HCT116 (cell line): ENCODE data around the gene TNS2. TPM values are rescaled to one million over a fixed set of nuclear protein-coding genes. Genes with fewer than 3 reads are reported as not detected.

ENCODE experiments used
- ATAC-seq: fragments of 200-7000 bp; cut with Tn5 transposase; 2 replicates; pipeline ENCODE4 v1.9.1; 2020; ENCODE audit warnings: mild to moderate bottlenecking, moderate library complexity
- BruUV-seq: library from RNA; stranded (reverse); fragments of 400-500 nt; replicated peaks from 2 replicates; lab custom pipeline; 2021; lab: Mats Ljungman, UMichigan
- CTCF ChIA-PET: fragments of 300-600 bp; sonication (Branson Sonifier 250); formaldehyde crosslinking; loops from one replicate; lab custom pipeline; 2021; ENCODE audit warnings: antibody characterized with exemption; lab: Charles Lee
- POLR2A ChIA-PET: fragments of 300-600, 350-600 bp; sonication (Branson Sonifier 250); formaldehyde crosslinking; loops from one replicate; lab custom pipeline; 2021; ENCODE audit warnings: antibody characterized with exemption; lab: Charles Lee
- RAD21 ChIA-PET, 2 experiments: fragments of 300-600 bp; sonication (Branson Sonifier 250); formaldehyde crosslinking; loops; one replicate each; lab custom pipeline; 2023; ENCODE audit warnings: low total read pairs in 2 of 2; ENCODE audit not compliant: uncharacterized antibody in 2 of 2, unreplicated experiment in 2 of 2, low non-redundant PET in 1 of 2; lab: Charles Lee
- DNase-seq: peaks from one replicate; pipeline ENCODE4 v3.0.0-alpha.2; 2010; ENCODE audit warnings: low read depth, low spot score
- H2AFZ ChIP-seq: fragments of 200-600 bp; shearing (Covaris generic), sonication (generic); 2 replicates; pipeline ENCODE4 v1.6.1; 2017; ENCODE audit warnings: low read depth, mixed run types, mixed read lengths, antibody characterized with exemption, low read length; ENCODE audit not compliant: poor library complexity, severe bottlenecking
- H3K27ac ChIP-seq: 2 replicates; pipeline ENCODE4 v1.5.1; 2012; ENCODE audit warnings: low read depth, low read length
- H3K27me3 ChIP-seq: fragments of 200-600 bp; sonication (generic); 2 replicates; pipeline ENCODE4 v1.6.1; 2016; ENCODE audit warnings: mixed run types, low read length, mixed read lengths; ENCODE audit not compliant: insufficient read depth
- H3K36me3 ChIP-seq, 2 experiments: fragments of 200-500 bp in 1 of 2; fragments of 200-600 bp in 1 of 2; sonication (Bioruptor generic) in 1 of 2; sonication (generic) in 1 of 2; 2 replicates each; pipeline versions ENCODE4 v1.5.1 to v1.6.1; 2014 to 2016; ENCODE audit warnings: low read length in 2 of 2, inconsistent platforms in 1 of 2, mixed read lengths in 1 of 2, mixed run types in 1 of 2; ENCODE audit not compliant: insufficient read depth in 2 of 2, control insufficient read depth in 1 of 2
- H3K4me1 ChIP-seq, 2 experiments: fragments of 200-600 bp in 1 of 2; sonication (generic) in 1 of 2; 2 replicates each; pipeline versions ENCODE4 v1.5.1 to v1.6.1; 2012 to 2017; ENCODE audit warnings: low read length in 2 of 2, inconsistent platforms in 1 of 2, mild to moderate bottlenecking in 1 of 2, mixed read lengths in 1 of 2, mixed run types in 1 of 2, moderate library complexity in 1 of 2; ENCODE audit not compliant: insufficient read depth in 2 of 2, control insufficient read depth in 1 of 2
- H3K4me2 ChIP-seq: fragments of 200-600 bp; sonication (generic); 2 replicates; pipeline ENCODE4 v1.6.1; 2017; ENCODE audit warnings: mixed run types, low read length, mixed read lengths
- H3K4me3 ChIP-seq, 2 experiments: fragments of 200-600 bp in 1 of 2; sonication (generic) in 1 of 2; replicated peaks in 1 of 2; 2 replicates each; pipeline ENCODE4 v1.5.1; 2011 to 2016; ENCODE audit warnings: low read length in 2 of 2, control low read depth in 1 of 2, low read depth in 1 of 2, mild to moderate bottlenecking in 1 of 2, mixed read lengths in 1 of 2, mixed run types in 1 of 2
- H3K79me2 ChIP-seq: fragments of 200-600 bp; sonication (generic); 2 replicates; pipeline ENCODE4 v1.6.1; 2017; ENCODE audit warnings: mild to moderate bottlenecking, mixed run types, low read length, moderate library complexity, mixed read lengths; ENCODE audit not compliant: insufficient read depth
- H3K9ac ChIP-seq: fragments of 200-600 bp; sonication (generic); 2 replicates; pipeline ENCODE4 v1.6.1; 2016; ENCODE audit warnings: low read length, mixed read lengths
- H3K9me2 ChIP-seq: fragments of 200-600 bp; sonication (generic), shearing (Covaris generic); 2 replicates; pipeline ENCODE4 v1.6.1; 2017; ENCODE audit warnings: mixed run types, mild to moderate bottlenecking, moderate library complexity; ENCODE audit not compliant: insufficient read depth
- H3K9me3 ChIP-seq, 2 experiments: fragments of 200-500 bp in 1 of 2; fragments of 200-600 bp in 1 of 2; sonication (Bioruptor generic) in 1 of 2; sonication (generic) in 1 of 2; 2 replicates each; pipeline ENCODE4 v1.6.1; 2014 to 2017; ENCODE audit warnings: low read length in 2 of 2, mixed read lengths in 2 of 2, inconsistent platforms in 1 of 2, low read depth in 1 of 2, mild to moderate bottlenecking in 1 of 2, mixed run types in 1 of 2, moderate library complexity in 1 of 2; ENCODE audit not compliant: control insufficient read depth in 1 of 2, insufficient read depth in 1 of 2
- H4K20me1 ChIP-seq: fragments of 200-600 bp; sonication (generic), shearing (Covaris generic); 2 replicates; pipeline ENCODE4 v1.6.1; 2017; ENCODE audit warnings: mixed run types, mild to moderate bottlenecking, moderate library complexity; ENCODE audit not compliant: insufficient read depth
- CTCF ChIP-seq, 3 experiments: fragments of 200-600 bp in 1 of 3; sonication (generic) in 1 of 3; IDR thresholded peaks in 2 of 3; conservative IDR thresholded peaks in 1 of 3; 2 replicates each; pipeline ENCODE4 v1.5.1; 2012 to 2017; ENCODE audit warnings: low read depth in 2 of 3, low read length in 2 of 3, antibody characterized with exemption in 1 of 3, borderline replicate concordance in 1 of 3, control low read depth in 1 of 3, mild to moderate bottlenecking in 1 of 3, mixed read lengths in 1 of 3, mixed run types in 1 of 3, moderate library complexity in 1 of 3; ENCODE audit not compliant: insufficient read depth in 1 of 3
- MAX ChIP-seq: IDR thresholded peaks from 2 replicates; pipeline ENCODE4 v1.6.1; 2012
- POLR2AphosphoS5 ChIP-seq: IDR thresholded peaks from 2 replicates; pipeline ENCODE4 v1.6.1; 2011; ENCODE audit warnings: mild to moderate bottlenecking, low read depth, low read length, moderate library complexity
- SP1 ChIP-seq: IDR thresholded peaks from 2 replicates; pipeline ENCODE4 v1.6.1; 2012; ENCODE audit warnings: low read depth
- YY1 ChIP-seq: IDR thresholded peaks from 2 replicates; pipeline ENCODE4 v1.6.1; 2011; ENCODE audit warnings: low read length, low read depth, moderate library complexity, mild to moderate bottlenecking; ENCODE audit not compliant: insufficient replicate concordance; ENCODE audit errors: extremely low read depth
- intact Hi-C: fragments of 100-400 bp; cut with micrococcal nuclease; formaldehyde crosslinking; loops from 2 replicates; pipeline ENCODE4 v1.10.0; 2022
- total RNA-seq: library from RNA; stranded (reverse); gene quantifications from one replicate; pipeline ENCODE4 v1.2.1, GENCODE V29; 2021; ENCODE audit not compliant: unreplicated experiment

TNS2 gene
- total RNA-seq, 1 experiment from 2014 or later: 25.7 TPM

- Histone ChIP-seq H4K20me1 (no peaks in the 10 kb centered on the region), H3K27me3 (no peaks in the 10 kb centered on the region), H3K9me2 (no peaks in the 10 kb centered on the region), H3K9ac (peak overlapping the region; percentile 88), H3K36me3 (no peaks in the 10 kb centered on the region), H3K27ac (peak overlapping the region; percentile 92), H3K4me2 (peak overlapping the region; percentile 97), H3K4me3 (peak overlapping the region; percentile 11 to 81; a peak in 3 of 4 replicates)
- RAD21 ChIA-PET: interaction anchor here in 1 of 2 experiments (0.6 to 1.0 kb wide), 2 partner anchors 47 to 164 kb away, joined by 3 to 4 read pairs; partner anchors contain the start of gene EIF4B
- ATAC-seq: no peak
- POLR2A ChIA-PET: interaction anchor here (0.6 to 1.9 kb wide), 3 partner anchors 26 to 861 kb away, joined by 4 to 7 read pairs (median 6); partner anchors contain the start of genes KRT80 and SPRYD3
- intact Hi-C loops: no loop called here
- CTCF ChIA-PET: interaction anchor here (0.7 to 3.5 kb wide), 9 partner anchors 8 to 145 kb away, joined by 3 to 36 read pairs (median 4); partner anchors contain the start of gene SPRYD3
- no peak for DNase-seq
- TF ChIP-seq MAX: no peak
- peak; percentile 41; the same call in 1 of the 2 replicates for TF ChIP-seq POLR2AphosphoS5
- TF ChIP-seq, all 23 proteins: peak for 1
- Histone ChIP-seq H3K9me3 (no peaks in the 10 kb centered on the region), H3K79me2 (peaks cover 23% of the 10 kb centered on the region; the same call in 1 of the 2 replicates), H3K4me1 (peaks cover 59 to 75% of the 10 kb centered on the region in 2 experiments), H2AFZ (no peak overlapping the region)
- no TSS peak for BruUV-seq
These were observed 2.8 kb downstream of the TNS2 start for GRCh38 chr12:53052419-53053217.

GRCh38 chr12:53053218-53054111 is 3.6 kb downstream of the TNS2 start:
- peak overlapping the region; percentile 71 to 81 for H3K4me3 ChIP-seq
- intact Hi-C loops: no loop called here
- no peaks in the 10 kb centered on the region for H3K27me3 ChIP-seq
- no peaks in the 10 kb centered on the region for H4K20me1 ChIP-seq
- no peak overlapping the region for H2AFZ ChIP-seq
- H3K9me3 ChIP-seq: no peaks in the 10 kb centered on the region
- peaks cover 50 to 66% of the 10 kb centered on the region in 2 experiments for H3K4me1 ChIP-seq
- RAD21 ChIA-PET: interaction anchor here (0.6 to 1.9 kb wide), 7 partner anchors 12 to 163 kb away, joined by 3 to 9 read pairs (median 4); partner anchors contain the start of gene EIF4B (in 1 of the 2)
- H3K27ac ChIP-seq: peak overlapping the region; percentile 92
- POLR2A ChIA-PET: interaction anchor here (0.6 to 2.4 kb wide), 13 partner anchors 8 to 862 kb away, joined by 3 to 14 read pairs (median 4); partner anchors contain the start of genes EIF4B, KRT8, KRT80 and SPRYD3
- H3K79me2 ChIP-seq: peaks cover 23% of the 10 kb centered on the region; the same call in 1 of the 2 replicates
- no peaks in the 10 kb centered on the region for H3K36me3 ChIP-seq
- TSS peak; percentile 42 for BruUV-seq
- peak; percentile 74 for ATAC-seq
- peak overlapping the region; percentile 88 for H3K9ac ChIP-seq
- TF ChIP-seq YY1 (peak; percentile 69), SP1 (no peak), POLR2AphosphoS5 (peak; percentile 49), CTCF (IDR thresholded peaks at IDR 0.05 in 2 of 3, conservative IDR thresholded peaks at IDR 0.05 in 1 of 3; ENCODE audit: borderline replicate concordance in 1 of 3, insufficient read depth in 1 of 3, low read depth in 2 of 3, low read length in 2 of 3) (peak in 2 of 3 experiments; percentile 97 to 98; a peak in 4 of 6 replicates)
- TF ChIP-seq, all 23 proteins: peak for 3
- H3K9me2 ChIP-seq: no peaks in the 10 kb centered on the region
- peak; percentile 73 for DNase-seq
- CTCF ChIA-PET: interaction anchor here (0.7 to 3.5 kb wide), 18 partner anchors 8 to 267 kb away, joined by 3 to 36 read pairs (median 4); partner anchors contain the start of genes CSAD, EIF4B, SPRYD3 and ZNF740
- H3K4me2 ChIP-seq: peak overlapping the region; percentile 97
